Measurements from ENCODE around the gene TMPRSS11A. TPM values are rescaled to one million over a fixed set of nuclear protein-coding genes. Genes with fewer than 3 reads are reported as not detected.

Gene TMPRSS11A
- total RNA-seq, 1 donor from 2014 or later, result not detected

DNA sequence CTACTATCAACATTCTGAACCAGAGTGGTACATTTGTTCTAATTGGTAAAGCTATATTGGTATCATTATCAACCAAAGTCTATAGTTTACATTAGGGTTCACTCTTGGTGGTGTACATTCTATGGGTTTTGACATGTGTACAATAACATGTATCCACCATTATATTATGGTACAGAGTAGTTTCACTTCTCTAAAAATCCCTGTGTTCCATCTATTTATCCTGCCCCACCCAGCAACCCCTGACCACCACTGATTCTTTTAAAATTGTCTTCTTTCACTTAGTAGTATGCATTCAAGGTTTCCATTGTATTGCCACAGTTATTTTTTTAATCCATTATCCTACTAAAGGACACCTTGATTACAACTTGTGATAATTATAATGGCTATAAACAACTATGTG, 64.2 kb downstream of the TMPRSS11A start:
- Histone ChIP-seq H2AFZ (ENCODE audit: low read depth, low read length) (no peak overlapping the region), H3K27me3 (ENCODE audit: insufficient read depth, low read length) (no peaks in the 10 kb centered on the region), H3K79me2 (ENCODE audit: insufficient read depth, low read length) (no peaks in the 10 kb centered on the region), H3K9ac (ENCODE audit: low read length) (no peak overlapping the region), H3K4me1 (ENCODE audit: insufficient read depth, low read length) (no peaks in the 10 kb centered on the region), H4K20me1 (ENCODE audit: insufficient read depth, low read length) (no peaks in the 10 kb centered on the region), H3K9me3 (ENCODE audit: insufficient read depth, low read depth, low read length) (no peaks in the 10 kb centered on the region), H3K36me3 (ENCODE audit: insufficient read depth, low read length) (no peaks in the 10 kb centered on the region), H3K4me2 (ENCODE audit: low read length) (no peak overlapping the region), H3K4me3 (ENCODE audit: insufficient read depth, low read depth, low read length) (no peak overlapping the region), H3K27ac (ENCODE audit: low read depth, low read length) (no peak overlapping the region)
- Mint-ChIP-seq H3K4me1 (ENCODE audit: low read depth, unreplicated experiment) (no peaks in the 10 kb centered on the region), H3K4me3 (ENCODE audit: unreplicated experiment) (no peak overlapping the region), H3K9me3 (ENCODE audit: unreplicated experiment) (no peaks in the 10 kb centered on the region), H3K36me3 (ENCODE audit: low read depth, unreplicated experiment) (no peaks in the 10 kb centered on the region), H3K27ac (ENCODE audit: unreplicated experiment) (no peak overlapping the region), H3K27me3 (ENCODE audit: low read depth, unreplicated experiment) (no peaks in the 10 kb centered on the region)
- TF ChIP-seq, protein P1, sequence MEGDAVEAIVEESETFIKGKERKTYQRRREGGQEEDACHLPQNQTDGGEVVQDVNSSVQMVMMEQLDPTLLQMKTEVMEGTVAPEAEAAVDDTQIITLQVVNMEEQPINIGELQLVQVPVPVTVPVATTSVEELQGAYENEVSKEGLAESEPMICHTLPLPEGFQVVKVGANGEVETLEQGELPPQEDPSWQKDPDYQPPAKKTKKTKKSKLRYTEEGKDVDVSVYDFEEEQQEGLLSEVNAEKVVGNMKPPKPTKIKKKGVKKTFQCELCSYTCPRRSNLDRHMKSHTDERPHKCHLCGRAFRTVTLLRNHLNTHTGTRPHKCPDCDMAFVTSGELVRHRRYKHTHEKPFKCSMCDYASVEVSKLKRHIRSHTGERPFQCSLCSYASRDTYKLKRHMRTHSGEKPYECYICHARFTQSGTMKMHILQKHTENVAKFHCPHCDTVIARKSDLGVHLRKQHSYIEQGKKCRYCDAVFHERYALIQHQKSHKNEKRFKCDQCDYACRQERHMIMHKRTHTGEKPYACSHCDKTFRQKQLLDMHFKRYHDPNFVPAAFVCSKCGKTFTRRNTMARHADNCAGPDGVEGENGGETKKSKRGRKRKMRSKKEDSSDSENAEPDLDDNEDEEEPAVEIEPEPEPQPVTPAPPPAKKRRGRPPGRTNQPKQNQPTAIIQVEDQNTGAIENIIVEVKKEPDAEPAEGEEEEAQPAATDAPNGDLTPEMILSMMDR (IDR thresholded peaks at IDR 0.05; ENCODE audit: insufficient read depth, low read depth, low read length), result no peak
- DNase-seq (ENCODE audit: low read depth) (no peak), FAIRE-seq (no peak)

DNA sequence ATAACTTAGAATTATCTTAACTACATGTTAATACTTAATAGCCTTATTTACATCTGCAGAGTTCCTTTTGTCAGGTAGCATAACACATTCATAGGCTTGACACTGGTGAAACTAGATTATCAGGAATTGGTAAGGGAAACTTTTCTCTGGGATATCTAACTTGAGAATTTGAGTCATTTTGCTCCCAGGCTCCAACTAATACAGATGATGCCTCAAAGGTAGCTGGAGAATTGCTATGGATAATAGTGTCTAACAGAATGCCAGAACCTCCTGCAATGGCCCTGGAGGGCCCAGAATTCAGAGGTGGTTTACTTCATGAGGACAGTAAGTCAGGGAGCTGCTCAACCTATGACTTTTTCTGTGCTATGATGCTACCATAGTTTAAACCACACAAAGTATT, 65.6 kb downstream of the TMPRSS11A start:
- no peak overlapping the region for H3K27ac ChIP-seq (ENCODE audit: low read depth, low read length)
- H3K4me2 ChIP-seq (ENCODE audit: low read length), result no peak overlapping the region
- Mint-ChIP-seq H3K4me1 (ENCODE audit: low read depth, unreplicated experiment) (no peaks in the 10 kb centered on the region), H3K36me3 (ENCODE audit: low read depth, unreplicated experiment) (no peaks in the 10 kb centered on the region), H3K27me3 (ENCODE audit: low read depth, unreplicated experiment) (no peaks in the 10 kb centered on the region), H3K4me3 (ENCODE audit: unreplicated experiment) (no peak overlapping the region), H3K27ac (ENCODE audit: unreplicated experiment) (no peak overlapping the region), H3K9me3 (ENCODE audit: unreplicated experiment) (no peaks in the 10 kb centered on the region)
- TF ChIP-seq EZH2 (IDR thresholded peaks at IDR 0.05; ENCODE audit: insufficient read depth, low read length), result no peak
- TF ChIP-seq, protein P1 (IDR thresholded peaks at IDR 0.05; ENCODE audit: insufficient read depth, low read depth, low read length), result no peak
- no peaks in the 10 kb centered on the region for H3K36me3 ChIP-seq (ENCODE audit: insufficient read depth, low read length)
- DNase-seq (ENCODE audit: low read depth) (no peak), FAIRE-seq (no peak)
- no peak overlapping the region for H2AFZ ChIP-seq (ENCODE audit: low read depth, low read length)
- H3K4me3 ChIP-seq (ENCODE audit: insufficient read depth, low read depth, low read length), result no peak overlapping the region
- H3K4me1 ChIP-seq (ENCODE audit: insufficient read depth, low read length), result no peaks in the 10 kb centered on the region
- H4K20me1 ChIP-seq (ENCODE audit: insufficient read depth, low read length), result no peaks in the 10 kb centered on the region
- H3K79me2 ChIP-seq (ENCODE audit: insufficient read depth, low read length), result no peaks in the 10 kb centered on the region
- no peaks in the 10 kb centered on the region for H3K9me3 ChIP-seq (ENCODE audit: insufficient read depth, low read depth, low read length)
- no peak overlapping the region for H3K9ac ChIP-seq (ENCODE audit: low read length)
- no peaks in the 10 kb centered on the region for H3K27me3 ChIP-seq (ENCODE audit: insufficient read depth, low read length)

DNA sequence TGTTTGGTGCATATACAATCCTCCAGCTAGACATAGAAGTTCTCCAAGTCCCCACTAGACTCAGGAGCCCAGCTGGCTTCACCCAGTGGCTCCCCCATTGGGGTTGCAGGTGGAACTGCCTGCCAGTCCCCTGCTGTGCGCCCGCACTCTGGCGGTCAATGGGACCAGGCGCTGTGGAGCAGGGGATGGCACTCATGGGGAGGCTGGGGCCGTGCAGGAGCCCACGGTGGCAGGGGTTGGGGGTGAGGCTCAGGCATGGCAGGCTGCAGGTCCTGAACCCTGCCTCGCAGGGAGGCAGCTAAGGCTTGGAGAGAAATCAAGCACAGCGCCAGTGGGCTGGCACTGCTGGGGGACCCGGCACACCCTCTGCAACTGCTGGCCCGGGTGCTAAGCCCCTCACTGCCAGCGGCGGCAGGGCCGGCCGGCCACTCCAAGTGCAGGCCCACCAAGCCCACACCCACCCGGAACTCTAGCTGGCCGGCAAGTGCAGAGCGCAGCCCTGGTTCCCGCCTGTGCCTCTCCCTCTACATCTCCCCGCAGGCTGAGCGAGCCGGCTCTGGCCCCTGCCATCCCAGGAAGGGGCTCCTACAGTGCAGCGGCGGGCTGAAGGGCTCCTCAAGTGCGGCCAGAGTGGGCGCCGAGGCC, 66.8 kb downstream of the TMPRSS11A start:
- H3K4me3 ChIP-seq (ENCODE audit: insufficient read depth, low read depth, low read length), result no peak overlapping the region
- no peaks in the 10 kb centered on the region for H3K27me3 Mint-ChIP-seq (ENCODE audit: low read depth, unreplicated experiment)
- H2AFZ ChIP-seq (ENCODE audit: low read depth, low read length), result no peak overlapping the region
- no peaks in the 10 kb centered on the region for H3K27me3 ChIP-seq (ENCODE audit: insufficient read depth, low read length)
- TF ChIP-seq EZH2 (IDR thresholded peaks at IDR 0.05; ENCODE audit: insufficient read depth, low read length), result no peak
- TF ChIP-seq, protein P1 (IDR thresholded peaks at IDR 0.05; ENCODE audit: insufficient read depth, low read depth, low read length), result no peak
- FAIRE-seq (no peak), DNase-seq (ENCODE audit: low read depth) (no peak)
- no peaks in the 10 kb centered on the region for H3K4me1 ChIP-seq (ENCODE audit: insufficient read depth, low read length)
- peaks cover 4% of the 10 kb centered on the region for H3K4me1 Mint-ChIP-seq (ENCODE audit: low read depth, unreplicated experiment)
- no peak overlapping the region for H3K4me2 ChIP-seq (ENCODE audit: low read length)
- H3K9ac ChIP-seq (ENCODE audit: low read length), result no peak overlapping the region
- H4K20me1 ChIP-seq (ENCODE audit: insufficient read depth, low read length), result no peaks in the 10 kb centered on the region
- no peak overlapping the region for H3K4me3 Mint-ChIP-seq (ENCODE audit: unreplicated experiment)
- no peak overlapping the region for H3K27ac Mint-ChIP-seq (ENCODE audit: unreplicated experiment)
- no peaks in the 10 kb centered on the region for H3K9me3 ChIP-seq (ENCODE audit: insufficient read depth, low read depth, low read length)
- no peaks in the 10 kb centered on the region for H3K36me3 ChIP-seq (ENCODE audit: insufficient read depth, low read length)
- no peaks in the 10 kb centered on the region for H3K9me3 Mint-ChIP-seq (ENCODE audit: unreplicated experiment)
- no peaks in the 10 kb centered on the region for H3K79me2 ChIP-seq (ENCODE audit: insufficient read depth, low read length)
- H3K36me3 Mint-ChIP-seq (ENCODE audit: low read depth, unreplicated experiment), result no peaks in the 10 kb centered on the region
- H3K27ac ChIP-seq (ENCODE audit: low read depth, low read length), result no peak overlapping the region

Measured in astrocyte (in vitro differentiated cells and primary cell).